ENCODE measurements around the gene CHAC1. TPM values are rescaled to one million over a fixed set of nuclear protein-coding genes. Genes with fewer than 3 reads are reported as not detected.

Gene CHAC1
- total RNA-seq, 1 experiment from 2014 or later = 48.7 TPM

GRCh38 chr15:40999190-40999589 is 45.9 kb downstream of the CHAC1 start:
- no peak overlapping the region for H2BK20ac ChIP-seq (ENCODE audit: low read depth, low read length, poor library complexity, severe bottlenecking)
- no peak overlapping the region for H3T11ph ChIP-seq (ENCODE audit: low read length)
- peaks cover 14 to 60% (median 39%) of the 10 kb centered on the region in 3 experiments for H3K36me3 Mint-ChIP-seq (ENCODE audit: insufficient read depth in 1 of 3, low read depth in 3 of 3)
- H3K4ac ChIP-seq (ENCODE audit: low read depth, low read length) = no peak overlapping the region
- DNase-seq = no peak
- no peak overlapping the region for H3K56ac ChIP-seq (ENCODE audit: insufficient read length, low read depth, low read length)
- H4K8ac ChIP-seq (replicated peaks; ENCODE audit: insufficient read length, low read depth, low read length) = no peak overlapping the region
- no peaks in the 10 kb centered on the region for H3K4me1 ChIP-seq (ENCODE audit: insufficient read depth, low read length)
- no peak overlapping the region for H4K5ac ChIP-seq (ENCODE audit: insufficient read length, low read depth, low read length)
- H3K79me1 ChIP-seq (ENCODE audit: insufficient read depth, low read depth, low read length, poor library complexity, severe bottlenecking) = no peaks in the 10 kb centered on the region
- H2BK120ac ChIP-seq (ENCODE audit: low read depth, low read length, poor library complexity, severe bottlenecking) = no peak overlapping the region
- no CpG with 5 or more reads among the region's 4 CpGs for WGBS (ENCODE audit: extremely low coverage, insufficient read length, low lambda C conversion rate)
- H3K18ac ChIP-seq (ENCODE audit: insufficient read length, low read depth, low read length) = no peak overlapping the region
- H3K9me3 ChIP-seq (ENCODE audit: control insufficient read depth, low read depth, low read length) = no peaks in the 10 kb centered on the region
- H2BK12ac ChIP-seq (ENCODE audit: insufficient read length, low read depth, low read length) = no peak overlapping the region
- no peaks in the 10 kb centered on the region for H3K79me2 ChIP-seq (ENCODE audit: insufficient read depth, low read length)
- H3K9me3 Mint-ChIP-seq = no peaks in the 10 kb centered on the region
- no peaks in the 10 kb centered on the region for H3K27me3 ChIP-seq (ENCODE audit: insufficient read depth, low read length)
- H2AK5ac ChIP-seq (ENCODE audit: insufficient read length, low read length) = no peak overlapping the region
- H3K23ac ChIP-seq (ENCODE audit: insufficient read length, low read depth, low read length) = no peak overlapping the region
- H4K91ac ChIP-seq (ENCODE audit: insufficient read length, low read depth, low read length) = no peak overlapping the region
- H3K4me3 Mint-ChIP-seq = no peak overlapping the region
- TF ChIP-seq CTCF (conservative IDR thresholded peaks at IDR 0.05) = no peak
- no peaks in the 10 kb centered on the region for H4K20me1 ChIP-seq (ENCODE audit: control insufficient read depth, insufficient read depth, insufficient read length)
- H2BK5ac ChIP-seq (ENCODE audit: insufficient read length, low read length) = no peak overlapping the region
- no peaks in the 10 kb centered on the region for H3K27me3 Mint-ChIP-seq (ENCODE audit: low read depth)
- H2BK15ac ChIP-seq (ENCODE audit: low read depth, low read length) = no peak overlapping the region
- H2AFZ ChIP-seq (ENCODE audit: low read length) = no peak overlapping the region
- no peaks in the 10 kb centered on the region for H3K4me1 Mint-ChIP-seq
- no peak overlapping the region for H3K27ac Mint-ChIP-seq
- no peak overlapping the region for H3K14ac ChIP-seq (ENCODE audit: insufficient read depth, low read length)
- H3K9ac ChIP-seq (ENCODE audit: extremely low read depth, insufficient read length, low read length) = no peak overlapping the region
- no peak overlapping the region for H3K27ac ChIP-seq (ENCODE audit: insufficient read length, low read depth, low read length)
- H3K23me2 ChIP-seq (ENCODE audit: insufficient read length, low read depth, low read length, poor library complexity, severe bottlenecking) = no peaks in the 10 kb centered on the region
- no peak overlapping the region for H3K4me2 ChIP-seq (ENCODE audit: insufficient read depth, insufficient read length, low read length)

Data from H9 (cell line).